Cardiac fibroblast (primary cell): Measurements from ENCODE around the gene ANO2.

Source experiments
- DNase-seq, 2 donors: peaks; one replicate each; pipeline versions ENCODE4 v3.0.0 to v3.0.0-alpha.2; 2010; ENCODE audit warnings: low read depth in 2 of 2
- H3K4me3 ChIP-seq, 2 donors: replicated peaks in 1 of 2; 1 replicate in 1 of 2; 2 replicates in 1 of 2; pipeline ENCODE4 v1.5.1; 2011; ENCODE audit warnings: low read depth in 2 of 2, low read length in 2 of 2, mild to moderate bottlenecking in 2 of 2, moderate library complexity in 1 of 2
- TF ChIP-seq, protein P1 (sequence below): IDR thresholded peaks from one replicate; pipeline ENCODE4 v1.5.1; 2011; ENCODE audit warnings: low read depth, mild to moderate bottlenecking, low read length, inconsistent platforms

Gene ANO2

DNA sequence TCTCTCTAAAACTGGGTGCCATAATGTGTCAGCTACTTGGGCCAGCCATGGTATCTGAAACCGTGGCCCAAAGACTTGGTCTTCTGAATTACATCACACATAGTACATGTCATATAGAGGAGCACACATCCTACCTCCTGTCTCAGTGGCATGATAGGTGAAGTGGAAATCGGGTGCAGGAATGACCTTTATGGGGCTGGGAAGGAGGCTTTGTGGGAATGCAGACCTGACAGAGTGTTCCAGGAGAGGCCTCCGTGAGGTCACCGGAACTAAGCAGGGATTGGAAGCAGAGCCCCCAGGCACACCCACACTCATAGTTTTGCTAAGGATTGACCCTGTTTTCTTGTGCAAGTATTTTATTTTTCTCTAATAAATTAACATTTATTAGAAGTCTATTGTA lies 430.5 kb downstream of the ANO2 start:
- TF ChIP-seq, protein P1, sequence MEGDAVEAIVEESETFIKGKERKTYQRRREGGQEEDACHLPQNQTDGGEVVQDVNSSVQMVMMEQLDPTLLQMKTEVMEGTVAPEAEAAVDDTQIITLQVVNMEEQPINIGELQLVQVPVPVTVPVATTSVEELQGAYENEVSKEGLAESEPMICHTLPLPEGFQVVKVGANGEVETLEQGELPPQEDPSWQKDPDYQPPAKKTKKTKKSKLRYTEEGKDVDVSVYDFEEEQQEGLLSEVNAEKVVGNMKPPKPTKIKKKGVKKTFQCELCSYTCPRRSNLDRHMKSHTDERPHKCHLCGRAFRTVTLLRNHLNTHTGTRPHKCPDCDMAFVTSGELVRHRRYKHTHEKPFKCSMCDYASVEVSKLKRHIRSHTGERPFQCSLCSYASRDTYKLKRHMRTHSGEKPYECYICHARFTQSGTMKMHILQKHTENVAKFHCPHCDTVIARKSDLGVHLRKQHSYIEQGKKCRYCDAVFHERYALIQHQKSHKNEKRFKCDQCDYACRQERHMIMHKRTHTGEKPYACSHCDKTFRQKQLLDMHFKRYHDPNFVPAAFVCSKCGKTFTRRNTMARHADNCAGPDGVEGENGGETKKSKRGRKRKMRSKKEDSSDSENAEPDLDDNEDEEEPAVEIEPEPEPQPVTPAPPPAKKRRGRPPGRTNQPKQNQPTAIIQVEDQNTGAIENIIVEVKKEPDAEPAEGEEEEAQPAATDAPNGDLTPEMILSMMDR = no peak
- no peak overlapping the region for H3K4me3 ChIP-seq
- DNase-seq = no peak

DNA sequence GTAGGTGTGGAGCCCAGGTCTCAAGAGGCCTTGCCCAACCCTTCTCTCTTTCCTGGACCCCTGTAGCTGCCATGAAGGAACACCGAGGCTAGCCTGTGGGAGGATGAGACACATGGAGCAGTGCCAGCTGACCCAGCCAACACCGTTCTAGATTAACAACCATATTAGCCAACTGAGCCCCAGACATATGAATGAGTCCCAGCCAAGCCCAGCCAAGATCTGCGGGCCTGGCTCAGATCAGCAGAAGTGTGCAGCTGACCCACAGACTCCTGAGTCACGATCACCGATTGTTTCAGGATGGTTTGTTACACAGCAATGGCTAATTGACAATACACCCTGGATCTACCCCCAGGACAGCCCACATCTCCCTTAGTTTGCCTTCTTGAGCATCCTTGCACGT lies 431.0 kb downstream of the ANO2 start:
- DNase-seq = no peak
- H3K4me3 ChIP-seq = no peak overlapping the region
- TF ChIP-seq, protein P1 = no peak

DNA sequence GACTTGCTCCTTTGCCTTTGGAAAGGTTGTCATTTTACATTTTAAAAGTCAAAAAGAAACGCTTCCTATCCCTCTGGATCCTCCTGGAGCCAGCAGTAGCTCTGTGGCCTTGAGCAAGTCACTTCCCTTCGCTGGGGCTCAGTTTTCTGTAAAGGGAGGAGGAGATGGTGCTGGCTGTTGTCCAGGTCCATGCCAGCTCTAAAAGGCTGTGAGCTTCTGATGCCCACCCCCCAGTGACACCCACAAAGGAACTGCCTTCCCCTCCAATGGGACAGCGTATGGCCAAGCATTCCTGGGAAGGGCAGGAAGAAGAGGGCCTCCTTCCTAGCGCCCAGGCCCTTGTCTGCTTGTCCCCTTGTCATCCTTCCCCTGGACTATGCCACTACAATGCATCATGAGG lies 431.7 kb downstream of the ANO2 start:
- DNase-seq = no peak
- no peak overlapping the region for H3K4me3 ChIP-seq
- TF ChIP-seq, protein P1 = no peak
